A375 (cell line): Measurements from ENCODE around the gene CCDC120. TPM values are rescaled to one million over a fixed set of nuclear protein-coding genes. Genes with fewer than 3 reads are reported as not detected.

ENCODE experiments used
- small RNA-seq: library from RNA; depleted of rRNA; stranded (forward); fragments of <200 nt; gene quantifications from one replicate; pipeline ENCODE3, GENCODE V24; 2014
- total RNA-seq: library from RNA; depleted of rRNA; stranded (reverse); fragments of >200 nt; shearing (Covaris generic); gene quantifications from 2 replicates; pipeline ENCODE4 v1.2.3, GENCODE V29; 2014; rRNA removed

CCDC120 gene
- 0.48 and 0.83 TPM in 2 replicates for total RNA-seq

GRCh38 chrX:49058794-49059193, at the start of gene CCDC120:
TSS of gene CCDC120 (plus strand) at chrX:49058999. CDS start at chrX:49062042, 3,043 bp downstream.

GRCh38 chrX:49043220-49043986, 15.4 kb upstream of the CCDC120 start, which contains the start of gene TFE3:
TSS of gene TFE3 (minus strand) at chrX:49043357. CDS start at chrX:49043226, 131 bp downstream.

DNA sequence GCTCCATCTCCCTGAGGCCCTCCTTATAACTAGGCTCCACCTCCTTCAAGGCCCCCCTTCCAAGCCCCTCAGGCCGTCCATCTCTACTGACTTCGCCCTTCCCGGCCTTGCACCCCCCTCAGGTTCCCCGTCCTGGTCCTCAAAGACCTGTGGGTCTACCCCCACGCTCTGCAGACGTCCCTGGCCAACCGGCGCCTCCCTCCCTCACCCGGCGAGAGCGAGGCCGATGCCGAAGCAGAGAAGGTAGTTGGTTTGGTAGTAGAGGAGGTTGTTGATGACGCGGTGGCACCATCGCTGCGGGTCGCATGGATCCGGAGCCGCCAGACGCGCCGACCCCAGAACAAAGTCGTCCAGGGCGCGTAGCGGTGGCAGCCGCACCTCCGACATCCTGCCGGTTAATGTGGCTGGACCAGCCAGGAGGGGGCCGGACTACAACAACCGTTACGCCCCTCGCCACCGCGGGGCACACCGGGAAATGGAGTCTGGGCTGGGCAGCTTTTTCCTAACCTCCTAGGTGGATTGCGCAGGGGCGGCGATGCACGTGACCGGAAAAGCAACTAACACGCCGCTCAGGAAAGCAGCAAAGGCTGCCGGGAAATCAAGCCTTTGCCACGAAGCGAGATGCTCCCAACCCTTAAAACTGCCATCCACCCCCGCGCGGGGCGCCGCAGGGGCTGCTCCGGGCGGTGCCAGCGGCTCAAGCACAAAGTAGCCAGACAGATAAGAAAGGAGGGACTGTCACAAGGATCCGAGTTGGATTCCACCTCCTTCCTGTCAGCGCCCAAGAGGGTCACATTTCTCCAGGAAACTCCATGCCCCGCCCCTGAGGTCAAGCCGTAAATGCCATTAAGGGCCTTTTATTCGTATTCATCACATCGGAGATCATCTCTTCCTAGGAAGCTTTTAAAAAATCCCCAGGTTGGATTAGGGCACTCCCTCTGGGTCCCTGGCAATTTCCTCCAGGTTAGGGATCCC, 15.1 kb downstream of the CCDC120 start, which contains the start of gene PRAF2:
TSS of gene PRAF2 (minus strand) at position 402 of the 975 bp plus-strand sequence. CDS start at position 387, 15 bp downstream.

GRCh38 chrX:49079489-49080428, 21.0 kb downstream of the CCDC120 start, which contains the start of gene WDR45:
TSS of gene WDR45 (minus strand) at chrX:49079887. CDS start at chrX:49078095, 1,792 bp downstream.

Small RNA genes within 50 kb of the gene (small RNA-seq; reads per million reads assigned to genes)
- not detected for gene RNU4-52P

Other genes starting within 250 kb of the CCDC120 start
- gene ERAS, start 232.5 kb upstream of the CCDC120 start, total RNA-seq = not detected in 2 replicates
- gene PCSK1N, start 223.4 kb upstream of the CCDC120 start, total RNA-seq = 0.94 and 2.3 TPM in 2 replicates
- 87.5 and 103 TPM in 2 replicates for gene TIMM17B, start 161.2 kb upstream of the CCDC120 start, total RNA-seq
- 169 and 185 TPM in 2 replicates for gene PQBP1, start 161.1 kb upstream of the CCDC120 start, total RNA-seq
- gene SLC35A2, start 147.4 kb upstream of the CCDC120 start, total RNA-seq = 31.2 and 31.6 TPM in 2 replicates
- gene PIM2, start 140.0 kb upstream of the CCDC120 start, total RNA-seq = 16.0 and 21.2 TPM in 2 replicates
- 54.6 and 60.1 TPM in 2 replicates for gene OTUD5, start 101.4 kb upstream of the CCDC120 start, total RNA-seq
- gene KCND1, start 87.2 kb upstream of the CCDC120 start, total RNA-seq = 0.30 and 0.96 TPM in 2 replicates
- gene GRIPAP1, start 56.7 kb upstream of the CCDC120 start, total RNA-seq = 44.3 and 49.3 TPM in 2 replicates
- 41.4 and 48.1 TPM in 2 replicates for gene TFE3, start 15.6 kb upstream of the CCDC120 start, total RNA-seq
- gene PRAF2, start 15.0 kb downstream of the CCDC120 start, total RNA-seq = 17.2 and 19.5 TPM in 2 replicates
- 132 and 139 TPM in 2 replicates for gene WDR45, start 20.9 kb downstream of the CCDC120 start, total RNA-seq
- 44.0 and 46.9 TPM in 2 replicates for gene GPKOW, start 64.7 kb downstream of the CCDC120 start, total RNA-seq
- 3.5 and 6.1 TPM in 2 replicates for gene MAGIX, start 103.8 kb downstream of the CCDC120 start, total RNA-seq
- gene PLP2, start 112.9 kb downstream of the CCDC120 start, total RNA-seq = 54.4 and 77.3 TPM in 2 replicates
- 9.5 and 10.4 TPM in 2 replicates for gene PRICKLE3, start 127.4 kb downstream of the CCDC120 start, total RNA-seq
- gene SYP, start 141.2 kb downstream of the CCDC120 start, total RNA-seq = 2.2 and 2.3 TPM in 2 replicates
- not detected in 2 replicates for gene CACNA1F, start 174.3 kb downstream of the CCDC120 start, total RNA-seq
- gene CCDC22, start 176.5 kb downstream of the CCDC120 start, total RNA-seq = 13.1 and 15.9 TPM in 2 replicates
- gene FOXP3, start 205.7 kb downstream of the CCDC120 start, total RNA-seq = not detected in 2 replicates
- 1.9 TPM in 2 replicates for gene PPP1R3F, start 210.8 kb downstream of the CCDC120 start, total RNA-seq
- gene GAGE10, start 244.6 kb downstream of the CCDC120 start, total RNA-seq = not detected in 2 replicates